IPS-20b (cell line): ENCODE data around the gene TSHR.

Source experiments
- H3K27ac ChIP-seq: one replicate; pipeline ENCODE4 v1.5.1; 2013; ENCODE audit warnings: low read length
- H3K27me3 ChIP-seq: 2 replicates; pipeline ENCODE4 v1.6.1; 2013; ENCODE audit warnings: mild to moderate bottlenecking, low read length, inconsistent platforms; ENCODE audit not compliant: insufficient read depth
- H3K36me3 ChIP-seq: 2 replicates; pipeline ENCODE4 v1.6.1; 2013; ENCODE audit warnings: low read depth, mild to moderate bottlenecking, inconsistent platforms, low read length, moderate library complexity; ENCODE audit not compliant: insufficient read depth
- H3K4me1 ChIP-seq: 2 replicates; pipeline ENCODE4 v1.6.1; 2013; ENCODE audit warnings: mild to moderate bottlenecking, control low read depth, inconsistent platforms, low read length, moderate library complexity; ENCODE audit not compliant: insufficient read depth
- H3K4me3 ChIP-seq: 2 replicates; pipeline ENCODE4 v1.5.1; 2013; ENCODE audit warnings: mild to moderate bottlenecking, low read length, inconsistent platforms
- H3K9ac ChIP-seq: 2 replicates; pipeline ENCODE4 v1.6.1; 2013; ENCODE audit warnings: low read depth, mild to moderate bottlenecking, inconsistent platforms, low read length, moderate library complexity
- H3K9me3 ChIP-seq: 2 replicates; pipeline ENCODE4 v1.6.1; 2013; ENCODE audit warnings: mild to moderate bottlenecking, low read depth, low read length, inconsistent platforms; ENCODE audit not compliant: insufficient read depth

TSHR gene

DNA sequence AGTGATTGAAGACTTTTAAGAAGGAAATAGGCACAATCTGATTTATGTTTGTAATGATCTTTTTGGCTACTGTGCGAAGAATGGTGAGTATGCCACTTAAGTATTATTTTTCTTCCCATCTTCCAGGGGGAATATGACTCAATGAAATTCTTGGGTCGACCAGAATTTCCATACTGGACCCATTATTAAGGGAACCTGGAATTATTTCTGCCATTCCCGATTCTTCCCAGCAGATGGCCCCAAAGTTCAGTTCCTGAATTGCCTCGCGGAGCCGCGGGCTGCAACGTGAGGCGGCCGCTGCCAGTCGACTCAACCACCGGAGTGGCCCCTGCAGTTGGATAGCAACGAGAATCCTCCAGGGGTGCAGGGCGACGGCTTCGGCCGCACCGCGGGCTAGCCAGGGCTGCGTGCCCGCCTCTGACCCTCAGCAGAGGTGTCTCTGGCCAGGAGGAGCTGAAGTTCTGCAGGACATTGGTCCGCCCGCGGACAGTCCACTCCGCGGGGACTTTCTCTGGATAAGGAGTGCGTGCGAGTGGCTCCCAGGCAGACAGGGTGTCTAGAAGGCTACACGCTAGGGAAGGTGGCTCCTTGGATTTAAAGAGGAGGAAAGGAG, 628 bp upstream of the TSHR start:
- Histone ChIP-seq H3K4me3 (peak overlapping the region; percentile 75), H3K9me3 (no peaks in the 10 kb centered on the region), H3K27ac (no peak overlapping the region), H3K36me3 (no peaks in the 10 kb centered on the region), H3K27me3 (peaks cover 29% of the 10 kb centered on the region), H3K9ac (0 out of 2 replicates have a peak overlapping the region, but pooled peaks have one; percentile 45), H3K4me1 (no peaks in the 10 kb centered on the region; the same call in 1 of the 2 replicates)

DNA sequence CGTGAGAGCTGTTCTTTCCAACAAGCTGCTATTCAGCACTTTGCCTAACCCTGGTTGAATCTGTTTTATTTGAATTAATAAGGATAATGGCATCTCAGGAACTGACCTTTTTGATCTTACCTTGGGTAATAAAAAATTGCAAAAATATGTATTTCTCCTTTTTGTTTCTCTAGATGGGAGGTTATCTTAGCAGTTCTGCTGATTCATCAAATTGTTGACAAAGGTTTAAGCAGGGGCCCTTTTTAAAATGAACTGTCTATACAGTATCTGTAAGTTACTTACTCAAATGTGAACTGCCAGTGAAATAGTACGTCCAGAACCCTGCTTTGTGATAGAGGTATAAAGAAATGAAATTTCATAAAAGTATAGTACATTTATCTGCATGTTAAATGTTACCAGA, 681 bp downstream of the TSHR start:
- Histone ChIP-seq H3K4me1 (peaks cover 4% of the 10 kb centered on the region), H3K27me3 (peaks cover 29% of the 10 kb centered on the region), H3K9me3 (no peaks in the 10 kb centered on the region), H3K4me3 (no peak overlapping the region), H3K27ac (no peak overlapping the region), H3K9ac (no peak overlapping the region), H3K36me3 (no peaks in the 10 kb centered on the region)

DNA sequence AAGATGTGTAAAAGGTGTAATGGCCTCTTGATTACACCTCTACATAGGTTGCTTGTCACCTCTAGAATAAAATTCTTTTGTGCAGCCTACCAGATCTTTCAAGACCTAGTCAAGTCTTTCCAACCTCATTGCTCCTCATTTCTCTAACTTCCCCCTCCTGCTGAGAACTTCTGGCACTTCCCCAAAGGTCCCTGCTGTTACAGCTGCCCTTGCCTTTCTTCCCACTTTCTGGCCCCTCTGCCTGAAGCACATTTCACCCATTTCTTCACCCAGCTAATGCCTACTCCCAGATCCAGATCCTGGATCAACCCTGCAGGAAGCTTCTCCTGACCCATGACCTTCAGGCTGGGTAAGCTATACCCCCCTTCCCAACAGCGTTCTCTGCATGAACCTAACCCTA, 1.5 kb downstream of the TSHR start:
- Histone ChIP-seq H3K4me3 (no peak overlapping the region), H3K9me3 (no peaks in the 10 kb centered on the region), H3K27me3 (peaks cover 29% of the 10 kb centered on the region), H3K4me1 (peaks cover 4% of the 10 kb centered on the region), H3K9ac (no peak overlapping the region), H3K27ac (no peak overlapping the region), H3K36me3 (no peaks in the 10 kb centered on the region)

DNA sequence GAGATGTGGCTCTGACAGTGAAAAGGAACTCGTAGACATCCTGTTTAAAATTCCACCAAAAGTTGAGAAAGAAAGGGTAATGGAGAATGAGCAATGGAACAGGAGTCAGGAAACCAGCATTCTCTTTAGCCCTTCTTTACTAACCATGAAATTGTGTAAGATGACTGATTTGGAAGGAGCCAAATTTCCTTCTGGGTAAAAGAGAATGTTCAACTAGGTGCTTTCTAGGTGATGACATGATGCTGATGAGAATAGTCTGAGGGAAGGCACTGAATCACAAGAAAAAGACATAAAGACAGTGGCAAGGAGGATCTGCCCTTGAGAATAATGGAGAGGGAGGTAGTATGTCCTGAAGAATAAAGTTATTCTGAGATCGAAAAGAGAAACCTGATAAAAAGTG, 2.2 kb downstream of the TSHR start:
- H3K9me3 ChIP-seq, result no peaks in the 10 kb centered on the region
- no peak overlapping the region for H3K9ac ChIP-seq
- no peaks in the 10 kb centered on the region for H3K36me3 ChIP-seq
- H3K4me1 ChIP-seq, result peaks cover 4% of the 10 kb centered on the region
- H3K27me3 ChIP-seq, result peaks cover 29% of the 10 kb centered on the region
- no peak overlapping the region for H3K4me3 ChIP-seq
- no peak overlapping the region for H3K27ac ChIP-seq

DNA sequence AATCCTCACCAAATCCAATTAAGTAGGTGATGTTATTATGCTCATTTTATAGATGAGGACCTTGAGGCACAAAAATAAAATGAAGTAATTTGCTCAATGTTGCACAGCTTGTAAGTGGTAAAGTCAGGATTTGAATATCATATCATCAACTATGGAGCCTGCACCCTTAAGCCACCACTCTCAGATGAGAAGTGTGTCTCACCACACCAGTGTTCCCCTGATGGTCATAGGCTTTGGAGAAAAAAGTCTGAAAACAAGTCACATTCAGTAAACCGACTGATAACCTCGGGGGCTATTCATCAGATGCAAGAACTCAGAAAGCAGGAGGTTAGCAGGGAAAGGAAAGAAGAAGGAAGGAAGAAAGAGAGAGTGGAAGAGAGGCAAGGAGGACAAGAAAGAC, 2.8 kb downstream of the TSHR start:
- peaks cover 4% of the 10 kb centered on the region for H3K4me1 ChIP-seq
- H3K27me3 ChIP-seq, result peaks cover 29% of the 10 kb centered on the region
- H3K4me3 ChIP-seq, result no peak overlapping the region
- H3K9ac ChIP-seq, result no peak overlapping the region
- H3K27ac ChIP-seq, result no peak overlapping the region
- H3K36me3 ChIP-seq, result no peaks in the 10 kb centered on the region
- H3K9me3 ChIP-seq, result no peaks in the 10 kb centered on the region

DNA sequence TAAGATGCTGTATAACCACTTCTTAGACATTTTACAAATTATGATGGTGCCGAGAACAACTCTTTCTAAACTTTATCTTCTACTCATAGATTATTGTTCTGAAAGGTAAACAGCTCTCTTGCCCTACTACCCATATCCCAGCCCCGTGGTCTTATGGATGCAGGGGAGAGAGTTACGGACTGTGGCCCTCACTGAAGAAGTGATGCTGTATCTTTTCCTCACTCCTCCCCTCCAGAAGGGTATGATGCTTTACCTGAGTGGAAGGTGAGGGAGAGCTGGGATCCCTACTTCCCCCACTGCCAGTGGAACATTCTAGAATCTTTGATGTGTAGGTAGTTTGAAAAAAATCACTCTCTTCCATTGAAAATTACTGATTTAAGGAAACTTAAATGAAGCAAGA, 3.5 kb downstream of the TSHR start:
- no peak overlapping the region for H3K27ac ChIP-seq
- no peak overlapping the region for H3K9ac ChIP-seq
- H3K4me1 ChIP-seq, result peaks cover 4% of the 10 kb centered on the region
- H3K4me3 ChIP-seq, result no peak overlapping the region
- peaks cover 29% of the 10 kb centered on the region for H3K27me3 ChIP-seq
- H3K36me3 ChIP-seq, result no peaks in the 10 kb centered on the region
- H3K9me3 ChIP-seq, result no peaks in the 10 kb centered on the region

DNA sequence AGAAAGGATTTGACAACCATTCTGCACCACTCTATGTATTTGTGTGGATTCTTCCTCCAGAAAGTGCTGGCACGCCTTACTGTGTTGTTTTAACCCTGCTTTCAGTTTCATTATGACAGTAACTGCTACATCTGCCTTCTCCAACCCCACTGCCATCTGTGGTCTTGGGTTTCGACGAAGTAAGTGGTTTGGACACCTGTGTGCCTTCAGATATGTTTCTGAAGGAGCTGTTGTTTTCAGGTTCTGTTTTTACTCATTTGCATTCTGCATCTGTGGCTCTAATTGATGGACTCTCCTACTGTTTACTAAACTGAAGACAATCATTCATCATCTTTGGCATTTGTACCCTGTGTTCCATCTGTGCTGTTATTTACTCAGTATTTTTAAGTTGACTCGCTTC, 4.1 kb downstream of the TSHR start:
- H3K27ac ChIP-seq, result no peak overlapping the region
- H3K9me3 ChIP-seq, result no peaks in the 10 kb centered on the region
- peaks cover 29% of the 10 kb centered on the region for H3K27me3 ChIP-seq
- H3K4me3 ChIP-seq, result no peak overlapping the region
- no peak overlapping the region for H3K9ac ChIP-seq
- H3K36me3 ChIP-seq, result no peaks in the 10 kb centered on the region
- peaks cover 4% of the 10 kb centered on the region for H3K4me1 ChIP-seq

DNA sequence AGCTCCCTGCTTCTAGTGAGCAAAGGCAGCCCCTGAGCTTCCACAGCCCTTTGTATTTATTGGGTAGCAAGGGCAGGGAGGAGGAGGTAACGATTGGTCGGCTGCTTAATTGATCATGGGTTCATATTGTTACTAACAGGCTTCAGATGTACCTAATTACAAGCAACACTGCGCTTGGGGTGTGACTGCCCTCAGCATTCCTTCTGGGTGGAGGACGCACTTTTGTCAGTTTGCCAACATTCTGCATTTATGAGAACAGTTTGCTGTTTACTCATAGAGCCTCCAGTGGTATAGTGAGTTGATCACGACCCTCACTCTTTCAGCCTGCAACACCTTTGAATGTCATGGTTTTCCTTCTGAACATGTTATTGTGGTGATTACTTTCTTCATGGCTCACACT, 9.6 kb downstream of the TSHR start:
- H3K4me3 ChIP-seq, result no peak overlapping the region
- no peak overlapping the region for H3K9ac ChIP-seq
- H3K27me3 ChIP-seq, result no peaks in the 10 kb centered on the region
- H3K4me1 ChIP-seq, result peaks cover 3% of the 10 kb centered on the region; the same call in 1 of the 2 replicates
- H3K27ac ChIP-seq, result no peak overlapping the region
- no peaks in the 10 kb centered on the region for H3K9me3 ChIP-seq
- H3K36me3 ChIP-seq, result no peaks in the 10 kb centered on the region

DNA sequence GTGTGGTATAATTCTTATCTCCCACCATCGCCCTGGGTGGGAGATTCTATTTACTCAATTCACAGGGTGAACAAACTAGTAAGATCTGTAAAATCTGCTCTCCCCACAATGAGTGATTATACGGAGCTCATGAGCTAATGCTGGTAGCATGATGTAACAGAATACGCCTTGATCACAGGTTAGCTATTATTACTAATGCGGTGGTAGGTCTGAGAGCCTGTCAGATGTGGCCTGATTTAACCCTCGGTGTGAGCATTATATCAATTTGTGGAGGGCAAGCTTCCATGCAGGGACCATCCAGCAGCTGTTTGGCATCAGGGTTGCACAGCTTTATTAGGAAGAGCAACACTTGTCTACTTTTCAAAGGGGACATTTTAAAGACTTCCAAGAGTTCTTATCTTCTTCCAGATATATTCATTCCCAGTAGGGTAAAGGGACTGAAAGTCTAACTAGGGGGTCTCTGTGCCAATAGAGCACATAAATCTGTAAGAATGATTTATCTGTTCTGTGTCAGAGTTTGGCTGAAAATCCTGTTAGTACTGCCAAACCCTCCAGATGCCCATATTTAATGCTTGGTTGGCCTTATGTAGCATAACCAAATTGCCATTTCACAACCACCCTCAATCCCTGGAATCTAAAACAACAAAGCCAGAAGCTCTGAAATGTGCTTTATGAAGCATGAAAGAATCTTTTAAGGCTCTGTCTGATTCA, 18.7 kb downstream of the TSHR start:
- Histone ChIP-seq H3K27ac (no peak overlapping the region), H3K27me3 (no peaks in the 10 kb centered on the region), H3K36me3 (no peaks in the 10 kb centered on the region), H3K4me1 (no peaks in the 10 kb centered on the region), H3K9me3 (no peaks in the 10 kb centered on the region), H3K9ac (no peak overlapping the region), H3K4me3 (no peak overlapping the region)

DNA sequence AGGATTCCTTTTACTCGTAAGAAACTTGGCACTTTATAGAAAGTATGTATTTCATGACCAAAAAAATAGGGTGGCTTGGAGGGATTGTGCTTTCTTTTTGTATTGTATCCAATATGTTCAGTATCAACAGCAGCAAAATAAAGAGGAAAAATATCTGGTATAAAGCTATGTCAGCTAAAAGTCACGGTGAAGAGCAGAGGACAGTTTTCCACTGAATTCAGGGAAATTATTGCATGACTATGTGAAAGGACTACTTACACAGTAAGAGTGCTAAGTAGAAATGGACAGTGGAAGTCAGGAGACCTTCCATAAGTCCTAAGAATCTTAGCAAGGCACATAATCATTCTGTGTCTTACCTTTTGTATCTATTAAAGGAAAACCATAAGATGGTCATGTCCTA, 19.3 kb downstream of the TSHR start:
- Histone ChIP-seq H3K36me3 (no peaks in the 10 kb centered on the region), H3K9me3 (no peaks in the 10 kb centered on the region), H3K9ac (no peak overlapping the region), H3K27me3 (no peaks in the 10 kb centered on the region), H3K27ac (no peak overlapping the region), H3K4me1 (no peaks in the 10 kb centered on the region), H3K4me3 (no peak overlapping the region)

DNA sequence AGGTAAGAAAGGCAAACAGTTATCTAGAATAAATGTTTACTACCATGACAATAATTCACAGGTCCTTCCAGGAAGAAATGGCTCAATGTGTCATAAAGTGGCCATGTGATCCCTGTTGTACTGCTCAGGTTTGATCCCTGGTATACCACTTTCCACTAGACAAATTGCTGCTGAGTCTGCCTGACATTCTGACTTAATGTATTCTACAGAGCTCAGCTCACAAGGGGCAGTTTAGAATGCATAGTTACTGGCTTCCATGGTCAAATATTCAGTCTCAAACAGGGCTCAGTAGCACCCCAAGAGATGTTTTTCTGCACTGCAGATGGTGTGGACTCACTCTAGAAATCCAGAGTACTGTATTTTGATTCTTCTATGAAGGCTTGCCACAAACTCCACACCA, 21.8 kb downstream of the TSHR start:
- Histone ChIP-seq H3K4me1 (no peaks in the 10 kb centered on the region), H3K4me3 (no peak overlapping the region), H3K27ac (no peak overlapping the region), H3K9ac (no peak overlapping the region), H3K27me3 (no peaks in the 10 kb centered on the region), H3K36me3 (no peaks in the 10 kb centered on the region), H3K9me3 (no peaks in the 10 kb centered on the region)

DNA sequence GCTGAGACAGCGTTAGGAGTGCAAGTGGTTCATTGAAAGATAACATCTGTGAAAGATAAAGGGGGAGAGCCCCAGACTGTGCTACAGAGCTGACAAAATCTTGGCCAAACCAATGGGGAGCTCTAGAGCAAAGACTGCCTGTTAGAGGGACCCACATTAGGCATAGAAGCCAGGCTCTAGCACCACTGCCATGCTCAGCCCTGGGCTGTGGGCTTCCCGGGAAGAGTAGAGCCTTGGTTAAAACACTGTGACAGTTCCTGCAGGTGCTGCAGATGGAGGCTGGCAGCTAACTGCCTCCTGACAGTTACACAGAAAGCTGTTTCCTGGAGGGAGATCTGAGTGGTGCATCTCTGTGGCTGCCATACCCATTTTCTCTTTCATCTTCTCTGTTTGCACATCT, 23.0 kb downstream of the TSHR start:
- Histone ChIP-seq H3K4me1 (no peaks in the 10 kb centered on the region), H3K27ac (no peak overlapping the region), H3K9ac (no peak overlapping the region), H3K27me3 (no peaks in the 10 kb centered on the region), H3K36me3 (no peaks in the 10 kb centered on the region), H3K9me3 (no peaks in the 10 kb centered on the region), H3K4me3 (no peak overlapping the region)
